Measurements from ENCODE around the gene KRTAP5-10.
"Not testable (repeated sequence)": the region's sequence is repeated elsewhere in the genome, so short reads cannot be mapped to it uniquely, and the experiment has no call there.

The KRTAP5-10 gene

DNA sequence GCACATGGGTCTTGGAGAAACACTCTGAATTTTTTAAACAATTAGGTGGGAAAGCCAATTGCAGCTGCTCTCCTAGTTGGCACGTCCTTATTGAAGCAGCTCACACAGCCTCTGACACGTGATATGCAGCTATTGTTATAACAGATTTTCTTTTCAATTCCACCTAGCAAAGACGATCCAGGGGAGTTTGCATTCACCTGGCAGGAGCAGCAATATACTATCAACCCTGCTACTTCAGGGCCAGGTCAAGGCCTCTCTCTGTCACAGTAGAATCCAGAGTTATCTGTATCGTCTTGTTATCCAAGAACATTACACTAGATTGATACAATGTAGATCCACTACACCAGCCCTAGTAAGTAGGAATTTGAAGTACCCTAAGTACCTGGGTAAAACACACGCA is 9.1 kb downstream of the KRTAP5-10 start:
- no peak for DNase-seq

DNA sequence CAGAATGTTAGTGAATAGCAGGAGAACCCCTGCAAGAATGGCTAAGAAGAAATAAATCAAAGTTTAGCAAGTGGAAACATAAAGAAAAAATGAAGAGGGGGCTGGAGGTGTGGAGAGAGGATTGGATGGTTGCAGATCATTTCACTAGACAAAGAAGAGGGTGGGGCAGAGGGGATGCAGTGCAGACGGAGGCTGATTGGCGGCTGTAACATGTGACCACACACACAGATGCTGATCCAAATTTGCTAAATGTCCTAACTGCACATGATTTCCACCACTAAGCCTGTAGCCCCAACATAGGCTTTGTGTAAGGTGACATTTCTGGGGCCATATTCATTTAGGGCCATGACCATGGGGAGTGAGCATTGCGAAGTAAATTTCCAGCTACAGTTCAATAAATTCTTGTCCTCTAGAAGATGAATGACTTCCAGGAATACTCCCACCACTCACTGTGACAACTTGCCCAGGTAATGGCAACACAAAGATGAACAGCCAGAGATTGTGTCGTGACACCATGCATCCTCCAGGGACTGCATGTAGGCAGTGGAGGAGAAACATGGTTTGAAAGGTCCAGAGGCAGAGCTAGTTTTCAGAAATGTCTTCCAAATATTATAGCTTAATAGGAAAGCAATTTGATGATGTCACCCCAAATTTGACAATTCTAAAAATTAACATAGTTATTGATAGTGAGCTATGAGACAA is 10.5 kb downstream of the KRTAP5-10 start:
- DNase-seq, result no peak

DNA sequence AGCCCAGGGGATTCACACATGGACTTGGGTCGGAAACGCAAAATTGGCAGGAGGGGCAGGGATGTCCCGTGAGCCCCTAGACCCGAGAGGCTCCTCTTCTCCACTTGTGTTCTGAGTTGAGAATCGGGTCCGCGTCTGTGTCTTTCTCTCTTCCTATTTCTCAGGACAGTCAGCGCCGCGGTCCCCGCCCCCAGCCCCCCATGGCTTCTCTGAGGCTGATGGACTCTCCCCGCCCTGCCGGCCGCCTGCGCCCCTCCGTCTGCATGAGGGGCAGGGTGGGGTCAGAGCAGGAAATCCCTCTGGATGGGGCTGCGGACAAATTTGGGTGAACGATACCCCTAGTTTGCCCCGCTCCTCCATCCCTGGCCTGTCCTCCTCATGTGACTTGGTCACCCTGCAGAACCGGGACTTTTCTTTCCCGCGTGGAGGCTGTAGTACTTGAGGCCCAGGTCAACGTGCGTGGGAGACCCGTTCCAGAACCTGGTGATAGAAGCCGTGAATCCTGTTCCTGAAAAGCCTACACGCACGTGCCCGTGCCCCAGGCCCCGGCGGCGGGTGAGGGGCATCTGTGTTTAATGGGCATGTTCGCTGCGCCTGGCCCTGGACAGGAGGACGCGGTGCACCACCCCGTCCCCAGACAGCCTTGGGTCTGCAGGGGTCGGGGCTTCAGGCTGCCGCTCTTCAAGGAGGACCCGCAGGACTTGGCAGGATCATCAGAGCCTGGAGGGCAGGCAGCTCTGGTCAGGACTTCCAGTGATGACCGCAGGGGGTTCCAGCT is 11.5 kb downstream of the KRTAP5-10 start:
- not testable (repeated sequence) for DNase-seq

DNA sequence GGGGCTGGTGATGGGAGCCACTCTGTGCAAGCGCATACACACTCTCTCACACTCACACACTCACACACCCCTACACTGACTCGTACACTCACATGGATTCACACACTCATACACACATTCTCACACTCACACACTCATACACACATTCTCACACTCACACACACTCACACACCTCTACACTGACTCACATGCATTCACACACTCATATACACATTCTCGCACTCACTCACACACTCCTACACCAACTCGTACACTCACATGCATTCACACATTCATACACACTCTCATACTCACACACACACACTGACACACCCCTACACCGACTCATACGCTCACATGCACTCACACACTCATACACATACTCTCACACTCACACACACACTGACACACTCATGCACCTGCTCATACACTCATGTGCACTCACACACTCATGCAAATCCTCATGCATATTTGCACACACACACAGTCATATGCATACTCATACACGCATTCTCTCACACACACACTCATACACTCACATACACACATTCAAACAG is 12.2 kb downstream of the KRTAP5-10 start:
- DNase-seq, result no peak

DNA sequence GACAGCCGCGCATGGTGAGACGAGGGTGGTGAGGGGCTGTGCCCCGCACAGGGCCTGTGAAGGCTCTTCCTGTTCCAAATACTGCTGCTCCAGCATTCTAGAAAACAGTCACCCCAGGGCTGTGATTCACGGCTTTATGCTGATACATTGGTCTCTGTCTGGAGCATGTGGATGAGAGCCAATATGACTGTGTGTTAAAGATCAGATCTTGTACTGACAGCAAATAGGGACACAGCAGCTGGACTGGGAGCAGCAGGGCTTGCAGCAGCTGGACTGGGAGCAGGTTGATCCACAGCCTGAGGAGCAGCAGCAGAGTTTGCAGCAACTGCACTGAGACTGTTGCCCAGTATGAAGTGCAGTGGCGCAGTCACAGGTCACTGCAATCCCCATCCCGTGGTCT is 14.2 kb downstream of the KRTAP5-10 start:
- DNase-seq, result peak; percentile 4

DNA sequence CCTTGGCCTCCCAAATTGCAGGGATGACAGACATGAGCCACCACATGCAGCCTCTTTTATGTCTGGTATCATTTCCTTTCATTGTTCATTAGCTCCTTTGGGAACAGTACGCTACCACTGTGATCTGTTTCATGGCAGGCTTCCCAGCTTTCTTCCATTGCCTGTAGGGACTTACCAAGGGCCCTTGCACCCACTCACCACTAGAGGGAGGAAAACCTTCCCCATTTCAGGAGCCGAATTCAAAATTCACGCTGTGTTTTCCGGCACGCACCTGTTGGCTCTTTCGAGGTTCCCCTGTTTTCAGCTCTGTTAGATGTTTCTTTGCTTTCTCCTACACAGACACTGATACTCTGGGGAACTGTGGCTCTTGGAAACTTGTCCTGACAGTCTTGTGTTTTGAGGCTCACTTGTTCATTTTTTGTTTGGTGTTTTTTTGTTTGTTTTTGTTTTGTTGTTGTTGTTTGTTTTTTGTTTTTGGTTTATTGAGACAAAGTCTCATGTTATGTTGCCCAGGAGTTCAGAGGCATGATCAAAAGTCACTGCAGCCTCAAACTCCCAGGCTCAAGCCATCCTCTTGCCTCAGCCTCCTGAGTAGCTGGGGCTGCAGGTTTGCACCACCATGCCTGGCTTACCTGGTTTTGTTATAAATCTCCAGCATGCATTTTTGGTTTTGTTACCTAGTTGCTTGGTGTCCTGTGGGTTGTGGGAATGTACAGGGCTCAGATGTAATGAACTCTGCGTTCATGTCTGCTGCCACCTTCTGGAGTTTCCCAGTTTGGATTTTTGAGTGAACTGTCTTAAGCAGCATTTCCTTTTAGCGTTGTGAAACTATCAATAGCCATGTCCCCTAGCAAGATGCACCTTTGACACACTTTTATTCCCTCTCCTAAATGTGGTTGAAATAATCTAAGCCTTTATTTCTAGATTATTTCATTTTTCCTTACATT is 15.0 kb downstream of the KRTAP5-10 start:
- DNase-seq, result peak; percentile 67

DNA sequence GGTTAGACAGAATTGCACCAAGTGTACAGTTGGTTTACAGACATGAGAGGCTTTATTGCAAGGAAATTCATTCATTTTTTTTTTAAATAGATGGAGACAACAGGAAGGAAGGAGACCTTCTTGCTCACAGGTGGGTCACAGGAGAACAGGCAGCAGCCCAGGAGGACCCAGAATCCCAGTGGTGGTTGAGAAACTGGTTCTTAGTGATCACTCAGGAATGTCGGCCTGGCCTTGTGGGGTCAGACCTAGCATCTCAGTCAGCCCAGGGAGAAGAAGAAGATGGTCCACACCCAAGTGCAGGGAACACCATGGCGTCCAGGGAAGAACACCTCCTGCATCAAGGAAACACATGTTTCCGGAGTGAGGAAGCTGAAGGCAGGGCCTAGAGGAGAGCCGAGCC is 16.5 kb downstream of the KRTAP5-10 start:
- no peak for DNase-seq

DNA sequence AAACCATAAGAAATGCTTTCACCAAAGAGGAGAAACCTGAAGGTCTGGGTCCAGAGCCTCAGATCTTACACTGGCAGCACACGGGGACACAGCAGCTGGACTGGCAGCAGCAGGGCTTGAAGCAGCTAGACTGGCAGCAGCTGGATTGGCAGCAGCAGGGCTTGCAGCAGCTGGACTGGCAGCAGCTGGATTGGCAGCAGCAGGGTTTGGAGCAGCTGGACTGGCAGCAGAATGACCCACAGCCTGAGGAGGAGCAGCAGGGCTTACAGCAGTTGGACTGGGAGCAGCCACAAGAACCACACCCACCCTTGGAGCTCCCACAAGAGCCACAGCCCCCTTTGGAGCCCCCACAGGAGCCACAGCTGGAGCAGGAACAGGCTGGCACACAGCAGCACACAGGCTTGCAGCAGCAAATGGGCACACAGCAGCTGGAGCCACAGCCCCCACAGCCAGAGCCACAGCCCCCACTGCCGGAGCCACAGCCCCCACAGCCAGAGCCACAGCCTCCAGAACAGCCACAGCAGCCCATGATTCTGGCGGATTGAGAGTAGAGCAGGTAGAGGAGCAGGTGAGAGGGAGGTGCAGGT is 17.0 kb downstream of the KRTAP5-10 start, which contains the start of gene KRTAP5-11:
Gene KRTAP5-11, minus strand, starts transcription at position 567 of the 587 bp plus-strand sequence. Its CDS starts 38 bp downstream, at position 529.
- no peak for DNase-seq

DNA sequence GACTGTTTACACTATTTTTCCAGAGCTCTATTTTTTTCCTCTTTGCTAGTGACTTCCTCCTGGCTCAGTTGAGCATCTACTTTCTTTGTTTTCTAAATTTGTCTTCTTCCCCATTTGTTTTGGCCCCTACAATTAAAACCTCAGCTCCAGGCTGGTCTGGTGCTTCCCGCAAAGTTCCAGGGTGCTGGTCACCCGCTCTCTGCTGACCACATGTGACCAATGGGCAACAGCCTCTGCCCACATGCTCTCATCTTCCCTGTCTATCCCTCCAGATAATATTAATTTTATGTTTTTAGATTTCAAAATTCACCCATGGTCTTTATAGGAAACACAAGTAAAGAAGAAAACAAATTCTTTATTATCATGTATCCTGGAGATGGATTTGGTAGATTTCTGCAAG is 17.6 kb downstream of the KRTAP5-10 start:
- not testable (repeated sequence) for DNase-seq

DNA sequence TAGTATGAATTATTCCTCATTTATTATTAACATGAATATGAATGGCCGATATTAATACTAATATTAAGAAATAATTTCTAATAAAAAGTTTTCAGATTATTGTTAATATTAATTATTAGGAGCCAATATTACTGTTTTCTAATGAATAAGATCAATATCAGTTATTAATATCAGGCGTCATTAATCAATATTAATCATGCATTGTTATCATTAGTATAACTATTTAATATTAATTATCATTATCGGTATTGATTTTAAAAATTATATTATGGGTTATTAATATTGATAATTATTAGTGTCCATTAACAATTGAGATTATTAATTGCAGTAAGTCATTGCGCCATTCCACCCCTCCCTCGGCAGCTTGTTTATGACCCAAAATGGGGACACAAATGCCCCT is 20.3 kb downstream of the KRTAP5-10 start:
- not testable (repeated sequence) for DNase-seq

DNA sequence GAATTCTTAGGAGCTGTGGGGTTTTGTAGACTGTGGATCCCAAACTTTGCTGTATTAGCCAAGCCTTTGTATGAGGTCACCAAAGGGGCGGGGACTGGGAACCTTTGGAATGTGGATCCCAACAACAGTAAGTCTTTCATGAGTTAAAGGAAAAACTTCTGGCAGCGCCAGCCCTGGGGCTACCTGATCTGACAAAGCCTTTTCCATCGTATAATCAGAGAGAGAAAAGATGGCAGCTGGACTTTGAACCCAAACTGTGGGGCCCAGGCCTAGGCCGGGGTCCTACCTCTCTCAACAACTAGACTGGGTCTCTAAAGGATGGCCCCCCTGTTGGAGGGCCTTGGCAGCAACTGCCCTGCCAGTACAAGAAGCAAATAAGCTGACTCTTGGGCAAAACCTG is 23.0 kb downstream of the KRTAP5-10 start:
- not testable (repeated sequence) for DNase-seq

DNA sequence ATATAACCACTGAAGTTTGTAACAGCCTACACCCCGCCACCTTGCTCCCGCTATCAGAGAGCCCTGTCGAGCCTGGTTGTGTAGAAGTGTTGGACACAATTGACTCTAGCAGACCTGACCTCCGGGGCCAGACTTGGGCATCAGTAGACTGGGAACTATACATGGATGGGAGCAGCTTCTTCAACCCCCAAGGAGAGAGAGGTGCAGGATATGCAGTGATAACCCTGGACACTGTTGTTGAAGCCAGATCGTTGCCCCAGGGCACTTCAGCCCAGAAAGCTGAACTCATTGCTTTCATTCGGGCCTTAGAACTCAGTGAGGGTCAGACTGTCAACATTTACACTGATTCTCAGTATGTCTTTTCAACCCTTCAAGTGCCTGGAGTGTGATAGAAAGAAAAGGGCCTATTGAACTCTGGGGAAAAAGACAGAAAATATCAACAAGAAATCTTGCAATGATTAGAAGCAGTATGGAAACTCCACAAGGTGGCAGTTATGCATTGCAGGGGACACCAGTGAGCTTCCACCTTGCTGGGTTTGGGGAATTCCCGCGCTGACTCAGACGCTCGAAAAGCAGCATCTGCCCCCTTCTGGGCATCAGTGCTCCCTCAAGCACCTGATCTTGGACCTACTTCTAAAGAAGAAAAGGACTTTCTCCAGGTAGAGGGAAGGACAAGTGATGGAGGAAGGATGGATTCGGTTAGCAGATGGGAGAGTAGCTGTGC is 23.6 kb downstream of the KRTAP5-10 start:
- not testable (repeated sequence) for DNase-seq

DNA sequence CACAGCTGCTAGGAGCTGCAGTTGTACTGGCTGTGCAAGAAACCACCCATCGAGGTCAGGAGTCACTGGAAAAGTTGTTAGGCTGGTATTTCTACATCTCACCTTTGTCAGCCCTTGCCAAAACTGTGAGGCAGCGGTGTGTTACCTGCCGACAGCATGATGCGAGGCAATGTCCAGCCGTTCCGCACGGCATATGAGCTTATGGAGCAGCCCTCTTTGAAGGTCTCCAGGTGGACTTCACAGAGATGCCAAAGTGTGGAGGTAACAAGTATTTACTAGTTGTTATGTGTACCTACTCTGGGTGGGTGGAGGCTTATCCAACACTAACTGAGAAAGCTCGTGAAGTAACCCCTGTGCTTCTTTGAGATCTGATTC is 24.2 kb downstream of the KRTAP5-10 start:
- DNase-seq, result not testable (repeated sequence)

DNA sequence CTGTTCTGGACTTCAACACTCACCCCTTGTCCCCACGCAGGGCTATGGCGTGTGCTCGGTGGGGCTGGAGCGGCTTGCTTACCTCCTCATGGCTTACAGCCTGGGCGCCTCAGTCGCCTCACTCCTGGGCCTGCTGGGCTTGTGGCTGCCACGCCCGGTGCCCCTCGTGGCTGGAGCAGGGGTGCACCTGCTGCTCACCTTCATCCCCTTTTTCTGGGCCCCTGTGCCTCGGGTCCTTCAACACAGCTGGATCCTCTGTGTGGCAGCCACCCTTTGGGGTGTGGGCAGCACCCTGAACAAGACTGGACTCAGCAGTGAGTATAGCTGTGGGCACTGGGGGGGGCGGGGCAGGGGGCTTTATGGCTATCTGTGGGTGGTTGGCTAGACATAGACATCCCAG is 37.9 kb downstream of the KRTAP5-10 start:
- DNase-seq, result not testable (repeated sequence)

DNA sequence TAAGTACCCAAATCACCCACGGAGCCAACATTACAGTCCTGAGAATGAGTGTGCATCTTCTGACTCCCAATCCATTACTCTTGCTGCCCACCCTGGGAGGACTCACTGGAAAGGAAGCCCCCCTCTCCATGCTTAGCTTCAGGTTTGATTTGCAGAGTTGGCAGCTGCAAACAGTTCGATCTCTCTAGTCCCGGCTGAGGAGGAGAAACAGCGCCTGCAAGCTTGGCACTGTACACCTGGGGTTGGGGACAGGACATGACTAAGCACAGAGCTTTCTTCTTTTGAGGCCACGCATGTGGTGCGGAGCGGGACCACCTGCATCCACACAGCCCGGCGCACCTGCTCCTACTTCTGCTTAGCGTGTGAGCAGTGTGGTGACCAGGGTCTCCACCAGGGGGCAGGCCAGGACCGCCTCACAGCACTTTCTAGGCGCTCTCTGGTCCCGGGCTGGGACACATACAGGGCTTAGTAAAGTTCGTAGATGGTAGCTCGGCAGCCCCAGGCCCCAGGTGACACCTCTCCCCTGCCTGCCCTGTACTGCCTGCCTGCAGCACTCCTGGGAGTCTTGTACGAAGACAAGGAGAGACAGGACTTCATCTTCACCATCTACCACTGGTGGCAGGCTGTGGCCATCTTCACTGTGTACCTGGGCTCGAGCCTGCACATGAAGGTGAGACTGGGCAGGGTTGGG is 39.6 kb downstream of the KRTAP5-10 start:
- DNase-seq, result not testable (repeated sequence)

DNA sequence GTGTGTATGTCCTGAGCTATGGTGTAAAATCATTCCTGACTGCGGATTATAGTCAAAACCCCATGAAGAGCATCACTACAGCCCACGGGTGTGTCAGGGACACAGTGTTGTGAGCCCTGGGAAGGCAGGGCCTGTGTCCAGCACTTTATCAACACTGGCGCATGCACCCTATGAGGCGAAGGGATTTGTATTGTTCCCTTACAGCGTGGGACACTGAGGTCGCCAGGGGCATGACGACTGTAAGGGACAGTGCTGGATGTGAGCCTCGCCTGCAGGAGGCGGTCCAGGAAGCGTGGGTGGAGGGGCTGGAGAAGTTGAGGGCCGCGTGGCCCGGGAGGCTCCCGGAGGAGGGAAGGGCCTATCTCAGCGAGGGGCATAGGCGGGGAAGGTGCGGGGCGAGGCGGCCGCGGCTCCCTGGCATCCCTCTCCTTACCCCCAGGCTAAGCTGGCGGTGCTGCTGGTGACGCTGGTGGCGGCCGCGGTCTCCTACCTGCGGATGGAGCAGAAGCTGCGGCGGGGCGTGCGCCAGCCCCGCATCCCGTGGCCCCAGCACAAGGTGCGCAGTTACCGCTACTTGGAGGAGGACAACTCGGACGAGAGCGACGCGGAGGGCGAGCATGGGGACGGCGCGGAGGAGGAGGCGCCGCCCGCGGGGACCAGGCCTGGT is 41.6 kb downstream of the KRTAP5-10 start:
- not testable (repeated sequence) for DNase-seq

DNA sequence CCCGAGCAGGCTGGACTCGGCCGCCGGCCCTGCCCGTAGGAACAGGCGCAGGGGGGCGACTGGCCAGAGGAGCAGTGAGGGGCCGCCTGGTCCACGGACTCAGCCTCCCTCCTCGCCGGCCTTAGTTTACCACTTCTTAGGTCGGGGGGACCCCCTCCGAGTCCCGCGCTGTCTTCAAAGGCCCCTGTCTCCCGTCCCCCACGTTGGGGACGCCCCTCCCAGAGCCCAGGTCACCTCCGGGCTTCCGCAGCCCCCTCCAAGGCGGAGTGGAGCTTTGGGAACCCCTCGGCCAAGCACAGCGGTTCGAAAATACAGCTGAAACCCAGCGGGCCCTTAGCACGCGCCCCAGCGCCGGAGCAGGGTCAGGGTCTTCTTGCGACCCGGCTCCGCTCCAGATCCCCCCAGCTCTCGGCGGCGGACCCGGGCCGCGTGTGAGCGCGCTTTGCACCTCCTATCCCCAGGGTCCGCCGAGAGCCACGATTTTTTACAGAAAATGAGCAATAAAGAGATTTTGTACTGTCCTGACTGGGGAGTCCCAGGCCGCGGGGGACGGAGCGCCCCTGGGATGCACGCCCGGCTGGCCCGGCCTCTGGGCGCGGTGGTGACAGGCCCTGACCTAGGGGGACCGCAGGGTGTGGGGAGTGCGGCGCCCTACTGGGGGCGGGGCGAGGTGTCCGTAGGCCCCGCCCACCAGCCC is 42.3 kb downstream of the KRTAP5-10 start:
- DNase-seq, result not testable (repeated sequence)

DNA sequence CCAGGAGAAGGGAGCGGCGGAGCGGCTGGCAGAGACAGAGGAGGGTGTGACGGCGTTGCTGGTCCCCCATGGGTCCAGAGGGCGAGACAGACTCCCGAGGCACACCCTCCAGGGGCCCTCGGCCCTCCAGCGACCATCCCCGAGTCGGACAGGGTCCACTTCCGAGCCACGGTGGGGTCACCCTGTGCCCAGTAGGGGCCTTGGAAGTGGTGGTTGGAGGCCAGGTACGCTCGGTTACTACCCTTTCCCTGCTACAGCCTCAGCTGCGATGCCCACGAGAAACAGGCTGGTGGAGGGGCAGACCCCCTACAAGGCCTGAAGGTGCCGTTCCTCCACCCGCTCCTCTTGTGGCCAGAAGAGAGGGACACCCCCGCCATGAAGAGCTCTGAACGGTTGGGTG is 42.9 kb downstream of the KRTAP5-10 start:
- DNase-seq, result not testable (repeated sequence)

DNA sequence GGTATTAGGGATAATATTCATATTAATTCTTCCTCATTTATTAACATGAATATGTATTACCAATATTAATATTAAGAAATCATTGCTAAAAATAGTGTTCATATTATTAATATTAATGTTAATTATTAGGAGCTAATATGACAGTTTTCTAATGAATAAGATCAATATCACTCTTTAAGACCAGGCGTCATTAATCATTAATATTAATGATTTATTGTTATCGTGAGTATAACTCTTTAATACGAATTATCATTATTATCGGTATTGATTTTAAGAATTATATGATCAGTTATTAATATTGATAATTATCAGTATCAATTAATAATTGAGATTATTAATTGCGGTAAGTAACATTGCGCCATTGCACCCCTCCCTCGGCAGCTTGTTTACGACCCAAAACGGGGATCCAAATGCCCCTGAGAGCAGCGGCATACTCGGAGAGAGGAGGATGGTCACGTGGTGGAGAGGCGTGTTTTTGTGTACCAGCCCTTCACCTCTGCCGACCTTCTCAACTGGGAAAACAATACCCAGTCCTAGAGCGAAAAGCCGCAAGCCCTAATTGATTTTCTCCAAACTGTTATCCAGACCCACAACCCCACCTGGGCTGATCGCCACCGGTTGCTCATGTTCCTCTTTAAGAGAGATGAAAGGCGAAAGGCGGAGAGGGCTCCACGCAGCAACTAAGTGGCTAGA is 46.0 kb downstream of the KRTAP5-10 start:
- DNase-seq, result not testable (repeated sequence)

Measured in fibroblast of skin of abdomen (primary cell).